ENCODE data around the gene LHPP.

LHPP gene

GRCh38 chr10:124473070-124473469 is 11.4 kb downstream of the LHPP start:
- no peak for DNase-seq

DNA sequence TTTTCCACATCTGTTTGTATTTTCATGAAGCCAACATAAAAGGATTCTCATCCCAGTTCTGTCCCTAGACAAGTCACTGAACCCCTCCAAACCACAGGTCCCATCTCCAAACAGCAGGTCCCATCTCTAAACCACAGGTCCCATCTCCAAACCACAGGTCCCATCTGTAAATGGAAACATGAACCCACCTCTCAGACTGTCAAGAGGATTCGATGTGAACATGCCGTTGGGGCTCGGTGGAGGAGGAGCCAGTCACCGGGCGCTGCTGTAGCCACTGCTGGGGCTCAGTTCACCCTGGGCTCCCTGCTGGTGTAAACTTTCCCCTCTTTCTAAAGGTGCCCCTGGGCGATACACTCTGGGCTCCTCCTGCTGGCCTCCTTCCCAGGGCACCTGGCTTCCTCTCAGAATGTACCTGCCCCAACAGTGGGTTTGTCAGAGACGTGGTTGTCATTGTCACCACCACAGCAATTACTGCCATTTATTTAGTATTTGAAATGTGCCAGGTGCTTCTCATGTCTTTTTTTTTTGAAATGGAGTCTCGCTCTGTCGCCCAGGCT is 13.0 kb downstream of the LHPP start:
- DNase-seq: no peak

- DNase-seq: no peak
Measured at GRCh38 chr10:124476043-124476725, 14.6 kb downstream of the LHPP start.

GRCh38 chr10:124477614-124478363 is 16.2 kb downstream of the LHPP start:
- no peak for DNase-seq

DNA sequence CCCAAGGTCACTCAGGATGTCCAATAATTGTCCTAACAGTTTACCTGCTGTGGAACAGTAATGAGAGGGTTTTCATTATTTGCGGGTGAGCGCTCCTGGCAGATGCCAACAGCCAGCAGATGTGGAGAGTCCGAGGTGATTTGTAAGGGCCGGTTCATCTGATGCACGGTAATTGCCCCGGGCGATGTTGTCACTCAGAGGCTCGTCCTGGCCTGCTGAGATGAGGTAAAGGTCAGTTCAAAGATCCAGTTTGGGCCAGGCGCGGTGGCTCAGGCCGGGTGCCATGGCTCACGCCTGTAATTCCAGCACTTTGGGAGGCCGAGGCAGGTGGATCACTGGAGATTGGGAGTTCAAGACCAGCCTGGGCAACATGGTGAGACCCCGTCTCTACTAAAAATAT is 16.9 kb downstream of the LHPP start:
- DNase-seq: no peak

GRCh38 chr10:124480860-124481259 is 19.2 kb downstream of the LHPP start:
- DNase-seq: no peak

DNA sequence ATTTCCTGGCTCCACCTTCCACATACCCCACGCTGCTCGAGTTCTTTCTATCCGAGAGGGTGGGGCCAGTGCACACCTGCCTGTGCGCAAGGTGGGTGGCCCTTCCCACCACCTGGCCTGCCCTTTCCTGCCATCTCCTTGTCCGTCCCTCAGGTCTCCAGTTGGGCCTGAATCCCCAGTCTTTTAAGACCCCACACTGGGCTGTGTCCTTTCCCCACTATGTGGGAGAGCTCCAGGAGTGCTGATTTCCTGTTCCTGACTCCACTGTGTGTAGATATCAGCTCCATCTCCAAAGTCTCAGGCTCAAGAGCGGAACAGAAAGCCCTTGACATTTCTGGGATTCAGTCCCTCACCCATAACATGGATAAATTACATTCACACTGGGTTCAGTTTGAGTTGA is 20.1 kb downstream of the LHPP start:
- no peak for DNase-seq

DNA sequence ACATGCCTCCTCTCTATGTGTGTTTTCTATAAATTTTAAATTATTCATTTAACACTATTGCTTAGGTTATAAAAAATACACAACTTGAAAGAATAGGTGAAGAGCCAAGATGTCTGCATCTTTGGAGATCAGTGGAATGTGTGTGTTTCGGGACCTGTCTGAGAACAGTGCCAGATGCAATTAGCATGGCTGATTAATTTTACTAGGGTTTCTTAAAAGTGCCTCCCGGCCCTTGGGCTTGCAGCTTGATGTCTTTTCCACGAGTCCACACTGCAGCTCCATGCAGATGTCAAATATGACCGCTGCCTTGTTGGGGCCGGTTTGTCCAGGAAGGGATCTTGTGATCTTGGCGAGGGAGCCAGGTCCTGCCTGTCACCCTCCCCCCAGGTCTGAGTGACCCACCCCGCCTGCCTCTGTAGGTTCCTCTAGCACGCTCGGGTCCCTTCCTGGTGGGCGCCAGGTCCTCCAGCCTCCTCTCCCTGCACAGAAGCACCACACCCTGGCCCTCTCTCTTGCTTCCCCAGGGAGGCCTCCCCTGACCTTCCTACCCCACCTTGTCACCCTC is 20.7 kb downstream of the LHPP start:
- DNase-seq: peak; percentile 3

- no peak for DNase-seq
Measured at GRCh38 chr10:124482876-124483275, 21.3 kb downstream of the LHPP start.

DNA sequence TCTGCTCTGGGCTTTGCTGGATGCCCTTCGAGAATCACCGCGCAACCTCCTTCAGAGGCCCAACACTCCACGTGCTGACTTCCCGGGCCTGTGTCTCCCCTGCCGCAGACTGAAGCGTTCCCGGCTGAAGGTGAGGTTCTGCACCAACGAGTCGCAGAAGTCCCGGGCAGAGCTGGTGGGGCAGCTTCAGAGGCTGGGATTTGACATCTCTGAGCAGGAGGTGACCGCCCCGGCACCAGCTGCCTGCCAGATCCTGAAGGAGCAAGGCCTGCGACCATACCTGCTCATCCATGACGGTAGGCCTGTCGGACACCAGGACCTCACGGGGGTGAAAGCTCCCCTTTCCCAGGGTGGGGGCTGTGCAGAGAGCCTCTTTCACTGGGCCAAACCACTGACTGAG is 22.4 kb downstream of the LHPP start:
- no peak for DNase-seq

- DNase-seq: no peak
Measured at GRCh38 chr10:124484661-124485060, 23.0 kb downstream of the LHPP start.

DNA sequence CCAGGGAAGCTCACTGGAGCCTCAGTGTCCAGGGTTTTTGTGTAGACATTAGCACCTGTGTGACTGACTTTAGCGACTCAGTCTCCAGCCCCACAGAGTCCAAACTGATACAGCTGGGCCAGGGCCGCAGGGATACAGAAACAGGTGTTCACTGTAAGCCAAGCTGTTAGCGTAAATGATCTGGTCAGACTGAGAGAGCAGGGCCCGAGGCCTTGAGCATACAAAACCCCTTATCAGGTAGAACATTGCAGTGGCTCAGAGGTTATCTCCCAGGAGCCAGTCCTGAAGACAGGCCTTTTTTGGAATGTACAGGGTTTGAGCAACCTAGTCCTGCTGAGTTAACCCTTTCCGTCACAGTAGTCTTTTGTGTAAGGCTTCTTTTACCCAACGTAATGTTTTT is 25.0 kb downstream of the LHPP start:
- no peak for DNase-seq

- no peak for DNase-seq
Measured at GRCh38 chr10:124491105-124491504, 29.5 kb downstream of the LHPP start.

GRCh38 chr10:124492266-124492665 is 30.6 kb downstream of the LHPP start:
- DNase-seq: no peak

DNA sequence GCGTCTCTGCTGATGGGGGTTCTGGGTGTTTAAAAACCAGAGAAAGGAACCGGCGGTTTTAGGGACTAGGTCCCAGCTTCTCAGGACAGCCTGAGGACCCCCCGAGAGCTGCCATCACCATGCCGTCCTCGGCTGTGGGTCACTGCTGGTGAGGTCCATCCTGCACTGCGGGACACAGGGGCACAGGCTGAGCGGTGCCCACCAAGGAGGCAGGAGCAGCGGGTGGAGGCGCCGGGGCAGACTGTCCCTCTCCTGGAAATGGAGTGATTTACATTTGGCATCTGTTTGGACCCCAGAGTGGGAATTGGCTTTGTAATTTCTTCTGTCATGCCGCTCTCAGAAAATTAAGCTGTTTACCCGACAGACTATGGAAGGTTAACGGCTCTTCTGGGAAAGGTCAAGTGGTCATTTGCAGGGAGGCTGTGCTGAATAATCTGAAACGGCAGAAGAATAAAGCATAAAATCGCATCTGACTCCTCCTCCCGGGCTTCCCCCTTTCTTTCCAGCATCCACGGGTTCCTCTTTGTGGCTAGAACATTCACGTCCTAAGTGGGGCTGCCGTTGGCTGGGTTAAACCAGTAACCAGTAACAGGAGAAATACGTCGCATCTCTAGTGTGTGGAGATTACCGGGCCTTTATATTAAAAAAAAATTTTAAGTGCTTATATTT is 31.7 kb downstream of the LHPP start:
- no peak for DNase-seq

GRCh38 chr10:124494046-124494807 is 32.6 kb downstream of the LHPP start:
- no peak for DNase-seq

- no peak for DNase-seq
Measured at GRCh38 chr10:124495162-124495561, 33.5 kb downstream of the LHPP start.

DNA sequence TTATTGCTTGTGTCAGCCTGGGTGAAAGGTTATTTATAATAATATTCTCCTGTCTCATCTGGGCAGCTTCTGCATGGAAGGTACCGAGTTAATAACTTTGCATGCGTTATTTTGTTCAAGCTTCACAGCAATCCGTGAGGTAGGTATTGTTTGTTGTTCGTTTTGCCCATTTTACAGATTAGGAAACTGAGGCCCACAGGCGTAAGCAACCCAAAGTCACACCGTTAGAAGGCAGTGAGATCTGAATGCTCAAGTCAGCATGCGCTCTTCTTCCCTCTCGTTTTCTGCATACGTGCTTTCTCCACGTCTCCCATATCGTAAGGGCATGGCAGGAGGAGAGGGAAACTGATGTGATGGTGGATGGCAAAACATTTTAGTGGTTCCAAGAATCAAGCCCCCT is 34.1 kb downstream of the LHPP start:
- DNase-seq: no peak

DNA sequence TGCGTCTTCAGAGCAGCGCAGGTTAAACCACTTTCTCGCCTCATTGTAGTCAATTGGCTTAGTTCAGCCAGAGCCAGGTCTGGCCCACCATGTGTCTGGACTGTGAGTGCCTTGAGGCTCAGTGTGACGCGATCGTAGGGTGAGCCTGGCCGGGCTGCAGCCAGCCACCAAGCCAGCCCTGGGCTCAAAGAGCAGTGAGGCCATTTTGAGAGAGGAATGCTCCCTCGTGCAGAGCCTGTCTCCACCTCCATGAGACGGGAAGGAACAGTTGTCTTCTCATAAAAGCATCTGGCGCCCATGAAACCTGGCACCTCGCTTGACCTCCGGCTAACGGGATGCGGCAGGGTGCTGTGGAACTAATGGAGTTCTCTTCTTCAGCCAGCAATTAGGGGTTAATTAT is 34.5 kb downstream of the LHPP start:
- DNase-seq: no peak

- no peak for DNase-seq
Measured at GRCh38 chr10:124496620-124497019, 35.0 kb downstream of the LHPP start.

- DNase-seq: no peak
Measured at GRCh38 chr10:124497196-124497881, 35.7 kb downstream of the LHPP start.

- no peak for DNase-seq
Measured at GRCh38 chr10:124498056-124498455, 36.4 kb downstream of the LHPP start.

Measured in DMS 273 treated with DMSO at 0.1 percent for 48 hours (cell line).